Peyer's patch (tissue), 4 donors: ENCODE data around the gene PTS.

Source experiments
- CTCF ChIP-seq, 6 experiments: fragments of 450-650 bp in 4 of 6; fragments of 200-600 bp in 2 of 6; sonication (generic) in 1 of 6; IDR thresholded peaks; one replicate each; pipeline ENCODE4 v1.5.1; 2017 to 2019; ENCODE audit warnings: antibody characterized with exemption in 6 of 6, mild to moderate bottlenecking in 3 of 6, moderate library complexity in 1 of 6
- POLR2A ChIP-seq, 2 donors: fragments of 450-650 bp; IDR thresholded peaks; one replicate each; pipeline ENCODE4 v1.5.1; 2017; ENCODE audit warnings: antibody characterized with exemption in 2 of 2, mild to moderate bottlenecking in 2 of 2, moderate library complexity in 2 of 2

DNA sequence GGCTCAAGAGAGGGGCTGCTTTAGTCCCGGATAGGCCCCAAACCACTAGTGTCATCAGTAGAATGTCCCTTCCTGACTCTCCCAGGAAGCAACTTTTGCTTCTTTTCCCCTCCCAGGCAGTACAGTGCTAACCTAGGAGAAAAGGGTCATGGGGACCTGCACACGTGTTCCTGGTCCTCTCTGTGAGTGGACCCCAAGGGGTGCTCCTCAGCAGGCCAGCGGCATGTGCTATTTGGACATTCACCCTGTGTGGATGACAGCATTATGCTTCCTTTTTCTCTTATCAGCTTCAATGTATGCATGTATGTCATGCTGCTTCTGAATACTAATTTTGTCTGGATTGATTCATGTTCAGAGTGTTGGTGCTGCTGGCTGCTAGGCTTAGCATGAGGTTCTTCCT is 52.6 kb downstream of the PTS start:
- no peak for TF ChIP-seq CTCF (IDR thresholded peaks at IDR 0.05)
- TF ChIP-seq POLR2A (IDR thresholded peaks at IDR 0.05) = no peak
